Activated naive CD4-positive, alpha-beta T cell treated with anti-CD3 and anti-CD28 coated beads for 36 hours (primary cell): ENCODE results near the gene DBNDD2. TPM values are rescaled to one million over a fixed set of nuclear protein-coding genes. Genes with fewer than 3 reads are reported as not detected.

Source experiments
- CTCF ChIA-PET: fragments of 350-600 bp; sonication (Branson Sonifier 250); formaldehyde crosslinking; loops from one replicate; lab custom pipeline; 2021; ENCODE audit warnings: antibody characterized with exemption; lab: Charles Lee
- DNase-seq: peaks from one replicate; pipeline ENCODE4 v3.0.0-alpha.2; 2020
- H3K27ac Mint-ChIP-seq: one replicate; pipeline ENCODE4 v1.8.0; 2021; ENCODE audit warnings: mild to moderate bottlenecking, mixed read lengths
- H3K27me3 Mint-ChIP-seq: one replicate; pipeline ENCODE4 v1.8.0; 2021; ENCODE audit warnings: low read depth, mixed read lengths
- H3K36me3 Mint-ChIP-seq: one replicate; pipeline ENCODE4 v1.8.0; 2021; ENCODE audit warnings: low read depth, mixed read lengths
- H3K4me1 Mint-ChIP-seq: one replicate; pipeline ENCODE4 v1.8.0; 2021; ENCODE audit warnings: low read depth, mixed read lengths
- H3K4me3 Mint-ChIP-seq: one replicate; pipeline ENCODE4 v1.8.0; 2021; ENCODE audit warnings: mild to moderate bottlenecking, moderate library complexity, mixed read lengths
- H3K9me3 Mint-ChIP-seq: one replicate; pipeline ENCODE4 v1.8.0; 2021; ENCODE audit warnings: mixed read lengths
- intact Hi-C: fragments of 100-400 bp; cut with micrococcal nuclease; formaldehyde crosslinking; loops from one replicate; pipeline ENCODE4 v1.15.1; 2023
- total RNA-seq, 2 experiments: library from RNA; stranded (reverse); gene quantifications; one replicate each; pipeline ENCODE4 v1.2.3, GENCODE V29; 2021

DBNDD2 gene
- total RNA-seq, 2 experiments from 2014 or later = 55.3 to 56.7 TPM

- Mint-ChIP-seq H3K27me3 (no peaks in the 10 kb centered on the region), H3K36me3 (peaks cover 8% of the 10 kb centered on the region), H3K4me3 (peak overlapping the region; percentile 7), H3K9me3 (no peaks in the 10 kb centered on the region), H3K4me1 (peaks cover 56% of the 10 kb centered on the region), H3K27ac (peak overlapping the region; percentile 73)
- DNase-seq = peak; percentile 66
- intact Hi-C loops = no loop called here
- CTCF ChIA-PET = interaction anchor here (0.6 to 9.1 kb wide), 8 partner anchors 6 to 84 kb away, joined by 3 to 118 read pairs (median 6); partner anchors contain the start of gene SYS1
Measured at GRCh38 chr20:45368221-45368980, 39.7 kb upstream of the DBNDD2 start.

- Mint-ChIP-seq H3K27ac (no peak overlapping the region), H3K4me1 (peaks cover 44% of the 10 kb centered on the region), H3K27me3 (no peaks in the 10 kb centered on the region), H3K36me3 (peaks cover 8% of the 10 kb centered on the region), H3K4me3 (no peak overlapping the region), H3K9me3 (no peaks in the 10 kb centered on the region)
- CTCF ChIA-PET = interaction anchor here (1.0 to 9.1 kb wide), 9 partner anchors 9 to 400 kb away, joined by 3 to 209 read pairs (median 6); partner anchors contain the start of genes PIGT and SYS1
- intact Hi-C loops = no loop called here
- no peak for DNase-seq
Measured at GRCh38 chr20:45370571-45371160, 37.4 kb upstream of the DBNDD2 start.

- intact Hi-C loops = no loop called here
- CTCF ChIA-PET = interaction anchor here (0.8 to 9.1 kb wide), 10 partner anchors 10 to 399 kb away, joined by 3 to 209 read pairs (median 16); partner anchors contain the start of gene SYS1
- no peaks in the 10 kb centered on the region for H3K9me3 Mint-ChIP-seq
- H3K4me1 Mint-ChIP-seq = peaks cover 37% of the 10 kb centered on the region
- no peak for DNase-seq
- H3K36me3 Mint-ChIP-seq = peaks cover 8% of the 10 kb centered on the region
- H3K27me3 Mint-ChIP-seq = no peaks in the 10 kb centered on the region
- H3K27ac Mint-ChIP-seq = no peak overlapping the region
- H3K4me3 Mint-ChIP-seq = peak overlapping the region; percentile 19
Measured at GRCh38 chr20:45372241-45372640, 35.8 kb upstream of the DBNDD2 start.

DNA sequence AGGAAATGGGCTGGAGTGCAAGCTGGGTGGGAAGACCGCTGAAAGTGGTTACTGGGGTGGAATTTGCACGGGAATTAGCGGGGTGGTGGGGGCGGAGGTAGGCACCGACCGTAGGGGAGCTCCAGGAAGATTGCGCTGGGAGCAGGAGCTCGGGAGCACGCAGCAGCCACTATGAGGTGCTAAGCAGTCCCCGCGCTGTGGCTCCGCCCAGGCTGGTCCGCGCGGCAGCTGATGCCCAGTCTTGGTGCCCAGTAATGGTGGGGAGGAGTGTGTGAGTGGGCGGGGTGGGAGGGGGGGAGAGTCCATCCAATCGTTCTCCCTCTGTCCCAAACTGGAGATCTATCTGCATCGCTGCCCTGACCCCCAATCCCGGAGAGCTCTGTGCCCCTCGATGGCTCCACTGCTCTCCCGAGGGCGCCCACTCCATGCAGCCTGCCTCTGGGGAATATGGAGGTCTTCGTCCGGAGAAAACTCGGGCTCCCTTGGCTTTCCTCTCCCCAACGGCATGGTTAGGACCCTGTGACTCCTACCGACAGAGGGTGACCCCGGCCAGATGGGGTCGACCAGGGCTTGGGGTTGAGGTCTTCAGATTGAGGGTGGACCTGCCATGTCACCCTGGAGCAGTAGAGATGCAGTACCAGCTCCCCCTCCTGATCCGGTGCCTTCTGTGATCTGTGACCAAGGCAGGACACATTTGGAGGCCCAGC, 35.3 kb upstream of the DBNDD2 start:
- Mint-ChIP-seq H3K9me3 (no peaks in the 10 kb centered on the region), H3K4me3 (peak overlapping the region; percentile 83), H3K27ac (peak overlapping the region; percentile 89), H3K4me1 (peaks cover 31% of the 10 kb centered on the region), H3K27me3 (no peaks in the 10 kb centered on the region), H3K36me3 (peaks cover 7% of the 10 kb centered on the region)
- intact Hi-C loops = loop anchor here (1.0 kb wide), 2 partner anchors 9 to 44 kb away; partner anchors contain the start of genes PIGT and SYS1
- DNase-seq = no peak
- CTCF ChIA-PET = interaction anchor here (0.7 to 9.1 kb wide), 28 partner anchors 11 to 926 kb away, joined by 3 to 209 read pairs (median 6); partner anchors contain the start of genes PIGT, SDC4 and SYS1

GRCh38 chr20:45373353-45374100, 34.6 kb upstream of the DBNDD2 start:
- DNase-seq = peak; percentile 96
- no peaks in the 10 kb centered on the region for H3K9me3 Mint-ChIP-seq
- CTCF ChIA-PET = interaction anchor here (0.5 to 9.1 kb wide), 37 partner anchors 11 to 926 kb away, joined by 3 to 209 read pairs (median 5); partner anchors contain the start of genes PIGT, SDC4 and SYS1
- H3K27me3 Mint-ChIP-seq = no peaks in the 10 kb centered on the region
- peak overlapping the region; percentile 83 for H3K4me3 Mint-ChIP-seq
- intact Hi-C loops = loop anchor here (1.0 kb wide), 4 partner anchors 10 to 64 kb away; partner anchors contain the start of genes PIGT and SYS1
- H3K36me3 Mint-ChIP-seq = no peaks in the 10 kb centered on the region
- H3K4me1 Mint-ChIP-seq = peaks cover 26% of the 10 kb centered on the region
- peak overlapping the region; percentile 89 for H3K27ac Mint-ChIP-seq

- H3K4me1 Mint-ChIP-seq = peaks cover 24% of the 10 kb centered on the region
- H3K27ac Mint-ChIP-seq = peak overlapping the region; percentile 89
- no peaks in the 10 kb centered on the region for H3K27me3 Mint-ChIP-seq
- CTCF ChIA-PET = interaction anchor here (0.5 to 9.1 kb wide), 34 partner anchors 12 to 425 kb away, joined by 3 to 209 read pairs (median 6); partner anchors contain the start of genes PIGT, SDC4 and SYS1
- peak overlapping the region; percentile 83 for H3K4me3 Mint-ChIP-seq
- DNase-seq = no peak
- no peaks in the 10 kb centered on the region for H3K9me3 Mint-ChIP-seq
- intact Hi-C loops = loop anchor here (1.0 kb wide), 2 partner anchors 55 to 63 kb away; no protein-coding TSS in a partner anchor
- no peaks in the 10 kb centered on the region for H3K36me3 Mint-ChIP-seq
Measured at GRCh38 chr20:45374101-45374467, 34.0 kb upstream of the DBNDD2 start.

DNA sequence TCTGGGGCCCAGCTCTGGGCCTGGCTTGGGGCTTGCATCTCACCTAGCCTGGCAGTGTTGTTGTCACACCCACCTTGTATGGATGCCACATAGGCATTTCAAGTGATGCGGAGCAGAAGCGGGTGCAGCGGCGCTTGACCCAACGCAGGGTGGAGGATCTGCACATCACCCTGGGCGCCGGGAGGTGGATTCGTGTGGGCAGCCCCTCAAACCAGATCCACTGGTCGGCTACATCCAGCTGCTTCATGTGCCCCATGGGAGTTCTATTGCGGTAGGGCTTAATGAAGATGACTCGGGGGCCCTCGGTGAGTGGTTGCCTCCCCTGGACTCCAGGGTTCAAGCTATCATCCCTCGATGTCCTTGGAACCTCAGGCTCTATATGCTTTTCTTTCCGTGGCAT, 33.1 kb upstream of the DBNDD2 start:
- no peak for DNase-seq
- no peaks in the 10 kb centered on the region for H3K27me3 Mint-ChIP-seq
- no peaks in the 10 kb centered on the region for H3K36me3 Mint-ChIP-seq
- no peak overlapping the region for H3K27ac Mint-ChIP-seq
- peaks cover 23% of the 10 kb centered on the region for H3K4me1 Mint-ChIP-seq
- intact Hi-C loops = loop anchor here (1.0 kb wide), 2 partner anchors 56 to 62 kb away; no protein-coding TSS in a partner anchor
- H3K9me3 Mint-ChIP-seq = no peaks in the 10 kb centered on the region
- H3K4me3 Mint-ChIP-seq = no peak overlapping the region
- CTCF ChIA-PET = interaction anchor here (0.9 to 9.1 kb wide), 5 partner anchors 13 to 62 kb away, joined by 3 to 209 read pairs (median 4); partner anchors contain the start of gene SYS1

- Mint-ChIP-seq H3K4me3 (no peak overlapping the region), H3K27me3 (no peaks in the 10 kb centered on the region), H3K27ac (no peak overlapping the region), H3K4me1 (peaks cover 19% of the 10 kb centered on the region), H3K36me3 (peaks cover 2% of the 10 kb centered on the region), H3K9me3 (no peaks in the 10 kb centered on the region)
- intact Hi-C loops = no loop called here
- CTCF ChIA-PET = interaction anchor here (1.4 to 9.1 kb wide), 4 partner anchors 10 to 60 kb away, joined by 5 to 209 read pairs (median 62); partner anchors contain the start of gene SYS1
- no peak for DNase-seq
Measured at GRCh38 chr20:45377269-45377668, 30.8 kb upstream of the DBNDD2 start.

DNA sequence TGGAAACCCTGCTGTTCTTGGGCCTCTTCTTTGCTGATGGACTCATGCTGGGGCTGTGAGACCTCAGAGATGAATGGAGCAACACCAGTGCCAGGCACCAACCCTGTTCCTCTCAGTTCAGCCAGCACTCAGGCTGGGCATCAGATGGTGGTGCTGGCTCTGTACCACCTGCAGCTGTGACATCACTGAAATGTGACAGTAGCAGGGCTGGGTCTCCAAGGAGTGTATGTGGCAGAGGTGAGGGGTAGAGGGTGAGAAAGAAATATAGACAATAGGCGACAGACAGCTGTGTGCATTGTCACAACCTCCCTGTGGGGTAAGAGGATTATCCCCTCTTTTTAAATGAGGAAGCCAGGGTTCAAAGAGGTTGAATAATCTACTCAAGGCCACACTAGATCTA, 29.9 kb upstream of the DBNDD2 start, which contains the start of gene TP53TG5:
TP53TG5 (minus strand) TSS at position 135 of the 400 bp plus-strand sequence; CDS start at position 46, 89 bp downstream.
- Mint-ChIP-seq H3K4me3 (no peak within 1 kb of the TSS), H3K4me1 (peaks cover 13% of the 10 kb centered on the region), H3K9me3 (no peaks in the 10 kb centered on the region), H3K27ac (no peak within 1 kb of the TSS), H3K36me3 (peaks cover 2% of the 10 kb centered on the region), H3K27me3 (no peaks in the 10 kb centered on the region)
- DNase-seq = no peak
- CTCF ChIA-PET = interaction anchor here (1.2 to 9.1 kb wide), 2 partner anchors 28 to 59 kb away, joined by 3 to 209 read pairs; no protein-coding TSS in a partner anchor
- intact Hi-C loops = no loop called here

DNA sequence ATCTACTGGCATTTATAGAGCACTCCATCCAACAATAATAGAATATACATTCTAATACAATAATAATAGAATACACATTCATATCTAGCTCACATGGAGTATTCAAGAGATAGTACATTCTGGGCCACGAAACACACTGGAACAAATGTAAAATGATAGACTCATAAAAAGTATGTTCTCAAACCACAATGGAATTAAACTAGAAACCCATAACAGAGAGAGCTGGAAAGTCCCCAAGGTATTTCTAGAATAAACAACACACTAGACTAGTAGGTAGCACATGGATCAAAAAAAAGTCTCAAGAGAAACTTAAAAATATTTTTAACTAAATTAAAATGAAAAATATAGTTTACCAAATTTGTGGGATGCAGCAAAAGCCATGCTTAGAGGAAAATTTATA, 20.8 kb upstream of the DBNDD2 start:
- Mint-ChIP-seq H3K36me3 (peaks cover 8% of the 10 kb centered on the region), H3K9me3 (no peaks in the 10 kb centered on the region), H3K4me1 (peaks cover 22% of the 10 kb centered on the region), H3K27me3 (no peaks in the 10 kb centered on the region), H3K27ac (no peak overlapping the region), H3K4me3 (no peak overlapping the region)
- intact Hi-C loops = no loop called here
- DNase-seq = no peak
- CTCF ChIA-PET = interaction anchor here (0.6 to 1.8 kb wide), 9 partner anchors 9 to 96 kb away, joined by 3 to 6 read pairs (median 3); partner anchors contain the start of gene SYS1

GRCh38 chr20:45390931-45391330, 17.2 kb upstream of the DBNDD2 start:
- no peaks in the 10 kb centered on the region for H3K9me3 Mint-ChIP-seq
- CTCF ChIA-PET = no interaction called here
- no peaks in the 10 kb centered on the region for H3K27me3 Mint-ChIP-seq
- H3K4me1 Mint-ChIP-seq = peaks cover 22% of the 10 kb centered on the region
- no peak overlapping the region for H3K4me3 Mint-ChIP-seq
- DNase-seq = no peak
- no peak overlapping the region for H3K27ac Mint-ChIP-seq
- intact Hi-C loops = no loop called here
- peaks cover 8% of the 10 kb centered on the region for H3K36me3 Mint-ChIP-seq
